ENCODE data around the gene WFS1. TPM values are rescaled to one million over a fixed set of nuclear protein-coding genes. Genes with fewer than 3 reads are reported as not detected.

WFS1 gene
- polyA plus RNA-seq, 1 of the 3 experiments (the other 2 are of a cell fraction), result 18.7 TPM

DNA sequence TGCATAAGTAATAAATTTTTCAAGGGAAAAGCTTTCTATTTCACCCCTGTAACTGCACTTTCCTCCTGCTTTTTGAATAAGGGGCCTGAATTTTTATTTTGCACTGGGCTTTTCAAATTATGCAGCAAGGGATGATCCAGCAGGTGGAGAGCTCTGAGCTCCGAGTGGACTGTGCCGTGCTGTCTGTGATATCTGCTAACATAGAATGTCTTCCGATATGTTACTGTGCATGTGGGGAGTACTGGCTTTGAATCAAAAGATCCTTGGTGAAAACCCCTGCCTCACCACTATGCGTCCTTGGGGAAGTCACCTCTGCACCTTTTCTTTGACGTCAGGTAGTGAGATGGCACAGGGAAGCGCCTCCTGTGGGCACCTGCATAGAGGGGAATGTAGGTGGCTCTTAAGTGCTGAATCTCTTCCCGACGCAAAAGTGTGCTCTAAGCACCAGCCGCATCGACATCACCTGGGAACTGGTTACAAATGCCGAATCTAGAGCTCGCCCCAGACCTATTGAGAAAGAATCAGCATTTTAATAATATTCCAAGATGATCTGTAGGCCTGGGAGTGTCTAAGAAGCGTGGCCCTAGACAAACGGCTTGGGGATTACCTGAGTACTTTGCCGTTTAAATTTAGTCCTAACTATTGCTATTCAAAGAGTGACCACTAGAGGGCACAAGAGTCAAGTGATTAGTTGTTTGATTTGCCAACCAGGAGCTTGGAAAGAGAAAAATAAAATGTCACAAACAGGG, 19.2 kb upstream of the WFS1 start:
- no peak overlapping the region for H3K27ac ChIP-seq (ENCODE audit: low read depth in 2 of 2, low read length in 1 of 2)
- H3K4me3 ChIP-seq (ENCODE audit: low read depth in 2 of 2, low read length in 1 of 2), result peak overlapping the region in 1 of 2 experiments; percentile 12; a peak in 1 of 4 replicates
- TF ChIP-seq RAD21 (IDR thresholded peaks at IDR 0.05; ENCODE audit: low read length) (peak; percentile 89), JUND (IDR thresholded peaks at IDR 0.05) (no peak), GABPA (IDR thresholded peaks at IDR 0.05; ENCODE audit: low read depth) (no peak), GATA2 (CRISPR knock-in tag; IDR thresholded peaks at IDR 0.05) (no peak), MEF2A (IDR thresholded peaks at IDR 0.05; ENCODE audit: borderline replicate concordance, low read depth) (no peak), SMC3 (IDR thresholded peaks at IDR 0.05; ENCODE audit: low read depth, low read length) (peak; percentile 77), SIN3A (IDR thresholded peaks at IDR 0.05; ENCODE audit: borderline replicate concordance, low read depth, low read length) (no peak)
- TF ChIP-seq, protein P1, sequence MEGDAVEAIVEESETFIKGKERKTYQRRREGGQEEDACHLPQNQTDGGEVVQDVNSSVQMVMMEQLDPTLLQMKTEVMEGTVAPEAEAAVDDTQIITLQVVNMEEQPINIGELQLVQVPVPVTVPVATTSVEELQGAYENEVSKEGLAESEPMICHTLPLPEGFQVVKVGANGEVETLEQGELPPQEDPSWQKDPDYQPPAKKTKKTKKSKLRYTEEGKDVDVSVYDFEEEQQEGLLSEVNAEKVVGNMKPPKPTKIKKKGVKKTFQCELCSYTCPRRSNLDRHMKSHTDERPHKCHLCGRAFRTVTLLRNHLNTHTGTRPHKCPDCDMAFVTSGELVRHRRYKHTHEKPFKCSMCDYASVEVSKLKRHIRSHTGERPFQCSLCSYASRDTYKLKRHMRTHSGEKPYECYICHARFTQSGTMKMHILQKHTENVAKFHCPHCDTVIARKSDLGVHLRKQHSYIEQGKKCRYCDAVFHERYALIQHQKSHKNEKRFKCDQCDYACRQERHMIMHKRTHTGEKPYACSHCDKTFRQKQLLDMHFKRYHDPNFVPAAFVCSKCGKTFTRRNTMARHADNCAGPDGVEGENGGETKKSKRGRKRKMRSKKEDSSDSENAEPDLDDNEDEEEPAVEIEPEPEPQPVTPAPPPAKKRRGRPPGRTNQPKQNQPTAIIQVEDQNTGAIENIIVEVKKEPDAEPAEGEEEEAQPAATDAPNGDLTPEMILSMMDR (IDR thresholded peaks at IDR 0.05), result peak; percentile 83
- TF ChIP-seq, protein P2, sequence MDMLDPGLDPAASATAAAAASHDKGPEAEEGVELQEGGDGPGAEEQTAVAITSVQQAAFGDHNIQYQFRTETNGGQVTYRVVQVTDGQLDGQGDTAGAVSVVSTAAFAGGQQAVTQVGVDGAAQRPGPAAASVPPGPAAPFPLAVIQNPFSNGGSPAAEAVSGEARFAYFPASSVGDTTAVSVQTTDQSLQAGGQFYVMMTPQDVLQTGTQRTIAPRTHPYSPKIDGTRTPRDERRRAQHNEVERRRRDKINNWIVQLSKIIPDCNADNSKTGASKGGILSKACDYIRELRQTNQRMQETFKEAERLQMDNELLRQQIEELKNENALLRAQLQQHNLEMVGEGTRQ (IDR thresholded peaks at IDR 0.05; ENCODE audit: borderline replicate concordance, low read depth, low read length), result no peak
- no peak overlapping the region for H3K9ac ChIP-seq
- H3F3A ChIP-seq (replicated peaks; ENCODE audit: insufficient read depth), result no peaks in the 10 kb centered on the region
- no peaks in the 10 kb centered on the region for H4K20me1 ChIP-seq (ENCODE audit: insufficient read depth)
- WGBS (ENCODE audit: low lambda C conversion rate), result 20% methylated on average over 14 of the region's 15 CpGs
- H3K36me3 ChIP-seq (replicated peaks in 1 of 2; ENCODE audit: control insufficient read depth in 1 of 2, insufficient read depth in 2 of 2, low read length in 1 of 2), result no peaks in the 10 kb centered on the region
- DNase-seq, result peak; percentile 76
- H3K4me2 ChIP-seq, result no peak overlapping the region
- no peaks in the 10 kb centered on the region for H3K9me2 ChIP-seq
- no peaks in the 10 kb centered on the region for H3K79me2 ChIP-seq (ENCODE audit: insufficient read depth)
- CTCF ChIA-PET, result interaction anchor here (0.5 to 37.6 kb wide), 103 partner anchors 8 to 407 kb away, joined by 3 to 1048 read pairs (median 4); partner anchors contain the start of genes JAKMIP1 and WFS1
- peaks cover 0 to 28% of the 10 kb centered on the region in 2 experiments; a peak in 2 of 4 replicates for H3K4me1 ChIP-seq (ENCODE audit: control insufficient read depth in 1 of 2, insufficient read depth in 2 of 2, low read depth in 1 of 2, low read length in 1 of 2)
- POLR2A ChIA-PET, result interaction anchor here (0.6 kb wide), 2 partner anchors 51 to 77 kb away, joined by 3 read pairs; no protein-coding TSS in a partner anchor
- no peak overlapping the region for H2AFZ ChIP-seq (ENCODE audit: low read depth)
- no peaks in the 10 kb centered on the region for H3K9me3 ChIP-seq
- H3K27me3 ChIP-seq (ENCODE audit: insufficient read depth), result no peaks in the 10 kb centered on the region; the same call in 1 of the 2 replicates

DNA sequence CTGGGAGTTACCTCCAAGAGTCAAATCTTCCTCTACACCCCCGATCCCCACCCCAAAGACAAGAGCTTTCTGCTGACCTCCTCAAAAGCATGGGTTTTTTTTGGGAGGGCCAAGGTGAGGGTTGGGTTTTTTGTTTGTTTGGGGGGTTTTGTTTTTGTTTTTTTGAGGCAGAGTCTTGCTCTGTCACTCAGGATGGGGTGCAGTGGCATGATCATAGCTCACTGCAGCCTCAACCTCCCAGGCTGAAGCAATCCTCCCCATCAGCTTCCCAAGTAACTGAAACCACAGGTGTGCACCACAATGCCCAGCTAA, 18.7 kb upstream of the WFS1 start:
- Histone ChIP-seq H3K79me2 (ENCODE audit: insufficient read depth) (no peaks in the 10 kb centered on the region), H3K9me2 (no peaks in the 10 kb centered on the region), H2AFZ (ENCODE audit: low read depth) (no peak overlapping the region), H3K4me2 (no peak overlapping the region), H3K27ac (ENCODE audit: low read depth in 2 of 2, low read length in 1 of 2) (no peak overlapping the region), H4K20me1 (ENCODE audit: insufficient read depth) (no peaks in the 10 kb centered on the region), H3K4me3 (ENCODE audit: low read depth in 2 of 2, low read length in 1 of 2) (peak overlapping the region in 1 of 2 experiments; percentile 12; a peak in 1 of 4 replicates), H3K36me3 (replicated peaks in 1 of 2; ENCODE audit: control insufficient read depth in 1 of 2, insufficient read depth in 2 of 2, low read length in 1 of 2) (no peaks in the 10 kb centered on the region), H3F3A (replicated peaks; ENCODE audit: insufficient read depth) (no peaks in the 10 kb centered on the region), H3K4me1 (ENCODE audit: control insufficient read depth in 1 of 2, insufficient read depth in 2 of 2, low read depth in 1 of 2, low read length in 1 of 2) (peaks cover 0 to 23% of the 10 kb centered on the region in 2 experiments; a peak in 2 of 4 replicates), H3K9ac (no peak overlapping the region), H3K27me3 (ENCODE audit: insufficient read depth) (no peaks in the 10 kb centered on the region; the same call in 1 of the 2 replicates), H3K9me3 (no peaks in the 10 kb centered on the region)
- POLR2A ChIA-PET, result interaction anchor here (0.6 kb wide), 2 partner anchors 52 to 77 kb away, joined by 3 read pairs; no protein-coding TSS in a partner anchor
- CTCF ChIA-PET, result interaction anchor here (0.5 to 37.6 kb wide), 86 partner anchors 9 to 408 kb away, joined by 3 to 1048 read pairs (median 4); partner anchors contain the start of gene WFS1
- no peak for DNase-seq
- 0% methylated on average over 1 of the region's 1 CpG for WGBS (ENCODE audit: low lambda C conversion rate)
- TF ChIP-seq POLR2AphosphoS5 (IDR thresholded peaks at IDR 0.05; ENCODE audit: low read depth, low read length) (no peak), SMC3 (IDR thresholded peaks at IDR 0.05; ENCODE audit: low read depth, low read length) (no peak), NFIC (IDR thresholded peaks at IDR 0.05; ENCODE audit: borderline replicate concordance) (no peak), TCF12 (IDR thresholded peaks at IDR 0.05) (no peak), ELF1 (IDR thresholded peaks at IDR 0.05) (no peak), YY1 (IDR thresholded peaks at IDR 0.05; ENCODE audit: low read depth) (no peak), NRF1 (IDR thresholded peaks at IDR 0.05; ENCODE audit: low read depth, low read length) (no peak), EP300 (IDR thresholded peaks at IDR 0.05; ENCODE audit: borderline replicate concordance in 1 of 2, low read depth in 1 of 2, low read length in 1 of 2) (no peak), GABPA (IDR thresholded peaks at IDR 0.05; ENCODE audit: low read depth) (no peak), RFX5 (IDR thresholded peaks at IDR 0.05; ENCODE audit: low read length) (no peak), GATA2 (CRISPR knock-in tag; IDR thresholded peaks at IDR 0.05) (no peak), FOXJ3 (CRISPR knock-in tag; IDR thresholded peaks at IDR 0.05) (no peak)
- TF ChIP-seq, protein P3, sequence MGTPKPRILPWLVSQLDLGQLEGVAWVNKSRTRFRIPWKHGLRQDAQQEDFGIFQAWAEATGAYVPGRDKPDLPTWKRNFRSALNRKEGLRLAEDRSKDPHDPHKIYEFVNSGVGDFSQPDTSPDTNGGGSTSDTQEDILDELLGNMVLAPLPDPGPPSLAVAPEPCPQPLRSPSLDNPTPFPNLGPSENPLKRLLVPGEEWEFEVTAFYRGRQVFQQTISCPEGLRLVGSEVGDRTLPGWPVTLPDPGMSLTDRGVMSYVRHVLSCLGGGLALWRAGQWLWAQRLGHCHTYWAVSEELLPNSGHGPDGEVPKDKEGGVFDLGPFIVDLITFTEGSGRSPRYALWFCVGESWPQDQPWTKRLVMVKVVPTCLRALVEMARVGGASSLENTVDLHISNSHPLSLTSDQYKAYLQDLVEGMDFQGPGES (IDR thresholded peaks at IDR 0.05; ENCODE audit: low read depth, low read length), result no peak
- TF ChIP-seq, protein P4, sequence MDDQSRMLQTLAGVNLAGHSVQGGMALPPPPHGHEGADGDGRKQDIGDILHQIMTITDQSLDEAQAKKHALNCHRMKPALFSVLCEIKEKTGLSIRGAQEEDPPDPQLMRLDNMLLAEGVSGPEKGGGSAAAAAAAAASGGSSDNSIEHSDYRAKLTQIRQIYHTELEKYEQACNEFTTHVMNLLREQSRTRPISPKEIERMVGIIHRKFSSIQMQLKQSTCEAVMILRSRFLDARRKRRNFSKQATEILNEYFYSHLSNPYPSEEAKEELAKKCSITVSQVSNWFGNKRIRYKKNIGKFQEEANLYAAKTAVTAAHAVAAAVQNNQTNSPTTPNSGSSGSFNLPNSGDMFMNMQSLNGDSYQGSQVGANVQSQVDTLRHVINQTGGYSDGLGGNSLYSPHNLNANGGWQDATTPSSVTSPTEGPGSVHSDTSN (IDR thresholded peaks at IDR 0.05), result no peak
